GM12891 (cell line): ENCODE data around the gene CFAP45.

Experiments
- POLR2A ChIP-seq: IDR thresholded peaks from 2 replicates; pipeline ENCODE4 v1.6.1; 2011; ENCODE audit warnings: low read depth, low read length, control low read depth
- POLR2AphosphoS5 ChIP-seq: IDR thresholded peaks from 2 replicates; pipeline ENCODE4 v1.6.1; 2011; ENCODE audit warnings: low read depth, low read length, control low read depth

- TF ChIP-seq POLR2A (no peak), POLR2AphosphoS5 (no peak)
Measured at GRCh38 chr1:159940006-159940620, 40.1 kb upstream of the CFAP45 start.
